ENCODE measurements around the gene TMEM260. TPM values are rescaled to one million over a fixed set of nuclear protein-coding genes. Genes with fewer than 3 reads are reported as not detected.

TMEM260 gene
- total and polyA plus RNA-seq, 4 donors, result 8.7 to 38.9 (median 14.8) TPM

DNA sequence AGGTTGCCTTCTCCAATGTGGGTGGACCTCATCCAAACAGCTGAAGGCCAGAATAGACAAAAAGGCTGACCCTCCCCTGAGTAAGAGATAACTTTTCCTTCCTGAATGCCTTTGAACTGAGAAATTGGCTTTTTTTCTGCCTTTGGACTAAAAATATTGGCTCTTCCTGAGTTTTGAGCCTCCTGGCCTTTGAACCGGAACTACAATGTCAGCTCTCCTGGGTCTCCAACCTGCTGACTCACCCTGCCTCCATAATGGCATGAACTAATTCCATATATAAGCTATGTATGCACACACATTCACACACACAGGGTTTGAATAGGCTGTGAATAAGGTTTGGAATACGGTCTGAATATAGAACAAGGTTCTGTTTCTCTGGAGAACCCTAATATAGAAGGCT is 39.7 kb upstream of the TMEM260 start:
- no peak for ATAC-seq (ENCODE audit: insufficient read depth, low FRiP score)

DNA sequence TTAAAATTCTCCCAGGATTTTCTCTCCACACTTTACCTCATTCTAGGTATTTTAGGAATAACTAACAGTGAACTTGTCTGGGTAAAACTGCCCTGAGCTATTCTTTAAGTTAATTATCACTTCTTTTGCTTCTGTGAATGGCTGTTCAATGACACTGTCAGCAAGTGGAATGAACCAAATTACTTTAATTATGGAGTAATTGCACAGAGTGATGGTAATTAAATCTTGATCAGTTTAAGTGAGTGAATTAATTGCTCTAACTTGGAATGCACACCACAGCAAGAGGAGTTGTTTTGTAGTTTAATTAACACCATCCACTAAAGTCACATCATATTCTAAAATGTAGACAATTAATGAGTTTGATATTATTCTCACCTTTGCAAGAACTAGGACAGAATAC is 36.2 kb upstream of the TMEM260 start:
- Histone ChIP-seq H3K9me3 (ENCODE audit: control insufficient read depth in 4 of 4, insufficient read depth in 3 of 4, low read length in 3 of 4) (no peaks in the 10 kb centered on the region), H3K36me3 (ENCODE audit: control insufficient read depth in 4 of 4, insufficient read depth in 4 of 4, low read length in 4 of 4) (no peaks in the 10 kb centered on the region), H3K9ac (ENCODE audit: insufficient read depth in 1 of 2, low read length in 2 of 2) (no peak overlapping the region), H3K27ac (ENCODE audit: low read depth in 1 of 2, low read length in 1 of 2) (no peak overlapping the region), H3K4me3 (no peak overlapping the region), H3K4me1 (ENCODE audit: control insufficient read depth in 5 of 5, insufficient read depth in 5 of 5, low read length in 5 of 5) (no peaks in the 10 kb centered on the region), H3K27me3 (ENCODE audit: control insufficient read depth in 3 of 3, insufficient read depth in 3 of 3, low read length in 2 of 3) (no peaks in the 10 kb centered on the region)
- TF ChIP-seq, protein P1, sequence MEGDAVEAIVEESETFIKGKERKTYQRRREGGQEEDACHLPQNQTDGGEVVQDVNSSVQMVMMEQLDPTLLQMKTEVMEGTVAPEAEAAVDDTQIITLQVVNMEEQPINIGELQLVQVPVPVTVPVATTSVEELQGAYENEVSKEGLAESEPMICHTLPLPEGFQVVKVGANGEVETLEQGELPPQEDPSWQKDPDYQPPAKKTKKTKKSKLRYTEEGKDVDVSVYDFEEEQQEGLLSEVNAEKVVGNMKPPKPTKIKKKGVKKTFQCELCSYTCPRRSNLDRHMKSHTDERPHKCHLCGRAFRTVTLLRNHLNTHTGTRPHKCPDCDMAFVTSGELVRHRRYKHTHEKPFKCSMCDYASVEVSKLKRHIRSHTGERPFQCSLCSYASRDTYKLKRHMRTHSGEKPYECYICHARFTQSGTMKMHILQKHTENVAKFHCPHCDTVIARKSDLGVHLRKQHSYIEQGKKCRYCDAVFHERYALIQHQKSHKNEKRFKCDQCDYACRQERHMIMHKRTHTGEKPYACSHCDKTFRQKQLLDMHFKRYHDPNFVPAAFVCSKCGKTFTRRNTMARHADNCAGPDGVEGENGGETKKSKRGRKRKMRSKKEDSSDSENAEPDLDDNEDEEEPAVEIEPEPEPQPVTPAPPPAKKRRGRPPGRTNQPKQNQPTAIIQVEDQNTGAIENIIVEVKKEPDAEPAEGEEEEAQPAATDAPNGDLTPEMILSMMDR (IDR thresholded peaks at IDR 0.05; ENCODE audit: control extremely low read depth, extremely low read depth), result no peak
- no peak for ATAC-seq (ENCODE audit: insufficient read depth, low FRiP score)
- DNase-seq, result no peak

More for the DNA sequence above, 39.7 kb upstream of the TMEM260 start:
- Histone ChIP-seq H3K4me1 (ENCODE audit: control insufficient read depth in 5 of 5, insufficient read depth in 5 of 5, low read length in 5 of 5) (no peaks in the 10 kb centered on the region), H3K27ac (ENCODE audit: low read depth in 1 of 2, low read length in 1 of 2) (no peak overlapping the region), H3K36me3 (ENCODE audit: control insufficient read depth in 4 of 4, insufficient read depth in 4 of 4, low read length in 4 of 4) (no peaks in the 10 kb centered on the region), H3K4me3 (no peak overlapping the region), H3K27me3 (ENCODE audit: control insufficient read depth in 3 of 3, insufficient read depth in 3 of 3, low read length in 2 of 3) (no peaks in the 10 kb centered on the region), H3K9me3 (ENCODE audit: control insufficient read depth in 4 of 4, insufficient read depth in 3 of 4, low read length in 3 of 4) (no peaks in the 10 kb centered on the region), H3K9ac (ENCODE audit: insufficient read depth in 1 of 2, low read length in 2 of 2) (no peak overlapping the region)
- TF ChIP-seq, protein P1 (IDR thresholded peaks at IDR 0.05; ENCODE audit: control extremely low read depth, extremely low read depth), result no peak
- 94 to 96% methylated on average over 2 of the region's 2 CpGs for WGBS, 2 donors
- no peak for DNase-seq

DNA sequence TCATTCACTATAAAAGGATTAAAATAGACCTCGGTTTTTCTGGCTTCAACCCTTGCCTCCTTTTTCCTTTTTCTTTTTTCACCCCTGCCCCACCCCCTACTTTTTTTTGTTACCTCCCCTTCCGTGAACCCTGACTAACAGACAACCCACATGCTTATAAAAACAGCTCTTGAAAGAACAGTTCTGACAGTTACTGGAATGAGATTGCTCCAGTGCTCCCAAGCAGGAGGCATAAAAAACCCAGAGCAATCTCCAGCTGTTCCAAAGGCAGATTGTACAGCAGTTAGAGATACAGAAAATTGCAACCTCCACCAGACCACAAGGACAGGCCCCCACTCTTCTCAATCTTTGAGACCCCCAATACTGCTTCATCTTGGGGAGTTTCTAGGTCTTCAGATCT is 29.9 kb upstream of the TMEM260 start:
- no peaks in the 10 kb centered on the region for H3K36me3 ChIP-seq (ENCODE audit: control insufficient read depth in 4 of 4, insufficient read depth in 4 of 4, low read length in 4 of 4)
- peaks cover 0 to 6% (median 0%) of the 10 kb centered on the region in 5 donors for H3K4me1 ChIP-seq (ENCODE audit: control insufficient read depth in 5 of 5, insufficient read depth in 5 of 5, low read length in 5 of 5)
- DNase-seq (no peak), ATAC-seq (ENCODE audit: insufficient read depth, low FRiP score) (no peak)
- H3K27ac ChIP-seq (ENCODE audit: low read depth in 1 of 2, low read length in 1 of 2), result no peak overlapping the region
- no peak overlapping the region for H3K4me3 ChIP-seq
- 57 to 59% methylated on average over 2 of the region's 2 CpGs for WGBS, 2 donors
- no peaks in the 10 kb centered on the region for H3K27me3 ChIP-seq (ENCODE audit: control insufficient read depth in 3 of 3, insufficient read depth in 3 of 3, low read length in 2 of 3)
- TF ChIP-seq, protein P1 (IDR thresholded peaks at IDR 0.05; ENCODE audit: control extremely low read depth, extremely low read depth), result no peak
- no peak overlapping the region for H3K9ac ChIP-seq (ENCODE audit: insufficient read depth in 1 of 2, low read length in 2 of 2)
- H3K9me3 ChIP-seq (ENCODE audit: control insufficient read depth in 4 of 4, insufficient read depth in 3 of 4, low read length in 3 of 4), result peaks cover 0 to 2% (median 0%) of the 10 kb centered on the region in 4 donors

DNA sequence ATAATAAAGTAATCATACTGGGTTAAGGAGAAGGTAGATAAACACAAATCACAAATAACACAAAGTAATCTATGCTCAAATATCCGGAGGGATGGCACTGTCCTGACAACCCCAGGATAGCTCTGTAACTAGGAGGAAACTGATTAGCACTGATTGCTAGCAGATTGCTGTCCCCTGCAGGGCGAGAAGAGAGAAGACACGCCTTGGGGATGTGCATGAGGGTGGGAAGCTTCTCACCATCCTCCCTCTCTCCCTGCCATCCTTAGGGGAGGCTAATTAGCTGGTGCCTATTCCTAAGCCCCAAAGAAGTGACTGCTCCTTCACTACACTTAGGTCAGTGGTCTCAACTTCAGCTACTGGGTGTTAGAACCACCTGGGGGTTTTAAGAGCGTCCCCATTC is 27.0 kb upstream of the TMEM260 start:
- WGBS, 2 donors, result 55 to 61% methylated on average over 4 of the region's 4 CpGs
- no peak overlapping the region for H3K4me3 ChIP-seq
- H3K9ac ChIP-seq (ENCODE audit: insufficient read depth in 1 of 2, low read length in 2 of 2), result no peak overlapping the region
- no peak for DNase-seq
- ATAC-seq (ENCODE audit: insufficient read depth, low FRiP score), result no peak
- H3K36me3 ChIP-seq (ENCODE audit: control insufficient read depth in 4 of 4, insufficient read depth in 4 of 4, low read length in 4 of 4), result no peaks in the 10 kb centered on the region
- H3K4me1 ChIP-seq (ENCODE audit: control insufficient read depth in 5 of 5, insufficient read depth in 5 of 5, low read length in 5 of 5), result peaks cover 0 to 6% (median 0%) of the 10 kb centered on the region in 5 donors
- TF ChIP-seq, protein P1 (IDR thresholded peaks at IDR 0.05; ENCODE audit: control extremely low read depth, extremely low read depth), result no peak
- H3K9me3 ChIP-seq (ENCODE audit: control insufficient read depth in 4 of 4, insufficient read depth in 3 of 4, low read length in 3 of 4), result peaks cover 0 to 2% (median 0%) of the 10 kb centered on the region in 4 donors
- no peaks in the 10 kb centered on the region for H3K27me3 ChIP-seq (ENCODE audit: control insufficient read depth in 3 of 3, insufficient read depth in 3 of 3, low read length in 2 of 3)
- no peak overlapping the region for H3K27ac ChIP-seq (ENCODE audit: low read depth in 1 of 2, low read length in 1 of 2)

Measured in lung (tissue), 12 donors.